GM19397 (cell line): ENCODE measurements around the gene OR5A2.
"Not testable (repeated sequence)": the region's sequence is repeated elsewhere in the genome, so short reads cannot be mapped to it uniquely, and the experiment has no call there.

Experiments
- ATAC-seq: cut with Tn5 transposase; IDR thresholded peaks from one replicate; pipeline ENCODE4 v1.9.1; 2021; ENCODE audit warnings: mild to moderate bottlenecking, moderate library complexity; ENCODE audit not compliant: unreplicated experiment

The OR5A2 gene, protein sequence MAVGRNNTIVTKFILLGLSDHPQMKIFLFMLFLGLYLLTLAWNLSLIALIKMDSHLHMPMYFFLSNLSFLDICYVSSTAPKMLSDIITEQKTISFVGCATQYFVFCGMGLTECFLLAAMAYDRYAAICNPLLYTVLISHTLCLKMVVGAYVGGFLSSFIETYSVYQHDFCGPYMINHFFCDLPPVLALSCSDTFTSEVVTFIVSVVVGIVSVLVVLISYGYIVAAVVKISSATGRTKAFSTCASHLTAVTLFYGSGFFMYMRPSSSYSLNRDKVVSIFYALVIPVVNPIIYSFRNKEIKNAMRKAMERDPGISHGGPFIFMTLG

DNA sequence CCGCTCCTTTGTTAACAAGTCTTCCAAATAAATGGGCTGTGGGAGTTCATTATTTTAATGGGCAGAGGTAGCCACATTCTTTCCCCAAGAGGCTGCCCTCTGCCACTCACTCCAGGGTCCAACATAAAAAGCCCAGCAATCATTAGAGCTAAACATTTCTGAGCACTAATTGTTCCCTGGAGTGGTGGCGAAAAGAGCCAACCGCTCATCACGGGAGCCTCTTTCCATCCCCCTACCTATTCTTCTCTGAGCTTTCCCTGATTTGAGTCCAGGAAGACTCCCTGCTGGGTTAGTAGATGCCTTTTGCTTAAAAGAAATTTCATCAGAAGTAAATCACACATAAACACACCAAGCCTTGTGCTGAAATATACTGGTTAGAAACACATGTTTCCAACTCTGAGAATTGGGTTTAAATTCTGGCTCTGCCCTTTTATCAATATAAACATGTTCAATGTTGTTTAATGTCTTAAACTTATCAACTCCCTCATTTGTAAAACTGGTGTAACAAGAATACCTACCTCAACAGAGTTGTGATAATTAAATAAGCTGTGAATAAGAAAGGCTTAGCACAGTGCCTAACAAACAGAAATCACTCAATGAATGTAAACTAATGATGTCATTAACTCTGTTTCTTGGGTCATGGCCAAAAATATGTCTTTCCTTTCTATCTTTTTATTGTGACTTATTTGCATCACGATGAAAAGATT, at the start of gene OR5A2:
OR5A2 (minus strand) TSS at position 53 of the 707 bp plus-strand sequence. CDS start 3,460 bp downstream, outside the sequence.
- no peak for ATAC-seq

DNA sequence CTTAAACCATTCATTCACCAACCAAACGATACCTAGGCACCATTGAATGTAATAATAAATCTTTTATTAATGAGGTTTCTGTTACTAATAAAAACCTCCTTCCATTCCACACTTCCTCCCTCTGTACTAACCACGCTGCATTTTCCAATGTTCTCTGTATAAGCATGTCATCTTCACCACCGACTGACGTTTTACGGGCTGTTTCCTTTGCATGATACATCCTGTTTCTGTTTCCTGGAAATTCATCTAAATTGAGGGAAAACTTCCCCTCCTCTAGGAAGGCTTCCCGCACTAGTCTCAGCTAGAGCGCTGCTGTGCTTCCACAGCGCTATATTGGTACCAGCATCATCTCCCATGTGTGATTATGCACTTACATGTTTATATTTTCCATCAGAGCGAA, 49.0 kb upstream of the OR5A2 start:
- no peak for ATAC-seq

DNA sequence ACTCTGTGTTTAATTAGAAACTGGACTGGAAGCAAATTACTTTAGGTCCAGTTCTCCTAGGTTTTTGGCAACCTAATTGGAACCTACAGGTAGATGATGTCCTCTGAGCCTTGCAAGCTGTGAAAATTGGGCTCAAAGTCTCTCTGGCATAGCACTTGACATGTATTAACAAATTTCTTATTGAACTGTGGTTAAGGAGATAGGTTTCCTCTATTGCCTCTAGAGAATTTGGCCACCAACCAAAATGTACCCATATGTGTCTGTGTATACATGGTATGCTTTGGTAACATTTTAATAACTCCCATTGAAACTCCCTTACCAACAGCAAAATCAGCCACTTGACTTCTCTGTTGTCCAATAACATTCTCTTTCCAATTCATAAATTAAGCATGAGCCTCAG, 46.8 kb upstream of the OR5A2 start, which contains the start of gene OR4D10:
OR4D10 (plus strand) TSS at position 301 of the 400 bp plus-strand sequence. CDS start 4,115 bp downstream, outside the sequence.
- no peak for ATAC-seq

DNA sequence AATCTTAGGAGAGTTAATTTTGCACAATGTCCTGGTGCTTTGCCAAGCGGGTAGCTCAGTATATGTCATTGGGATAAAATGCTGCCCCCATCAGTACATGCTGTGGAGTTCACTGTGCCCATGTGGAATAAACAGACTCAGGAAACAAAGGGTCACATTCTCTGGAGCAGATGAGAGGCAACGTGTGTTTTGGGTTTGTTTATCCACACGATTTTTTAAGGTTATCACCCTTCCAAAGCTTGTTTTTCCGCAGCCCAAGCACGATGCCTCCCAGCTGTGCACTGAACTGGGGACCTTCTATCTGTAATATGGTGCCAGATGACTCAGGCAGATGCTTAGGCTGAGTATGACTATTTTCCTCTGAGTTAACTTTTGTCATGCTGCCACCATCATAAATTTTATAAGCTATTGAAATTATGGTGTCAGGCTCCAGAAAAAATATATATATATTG, 37.0 kb upstream of the OR5A2 start:
- ATAC-seq: no peak

DNA sequence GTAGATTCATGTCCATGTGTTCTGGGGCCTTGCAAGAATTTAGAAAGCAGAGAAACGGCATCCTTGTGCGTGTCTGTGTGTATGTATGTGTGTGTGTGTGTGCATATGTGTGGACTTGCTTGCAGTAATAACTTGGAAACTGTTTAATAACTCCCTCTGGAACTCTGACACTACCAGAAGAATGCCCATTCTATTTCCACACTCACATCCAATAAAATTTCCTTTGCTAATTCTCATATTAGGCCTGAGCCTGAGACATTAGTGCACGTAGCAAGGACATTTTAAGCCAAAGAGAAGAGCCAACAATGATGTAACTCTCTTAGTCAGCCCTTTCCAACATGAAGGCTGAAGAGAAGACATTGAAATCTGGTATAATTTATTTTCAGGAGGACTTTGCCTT, 33.7 kb upstream of the OR5A2 start:
- no peak for ATAC-seq

DNA sequence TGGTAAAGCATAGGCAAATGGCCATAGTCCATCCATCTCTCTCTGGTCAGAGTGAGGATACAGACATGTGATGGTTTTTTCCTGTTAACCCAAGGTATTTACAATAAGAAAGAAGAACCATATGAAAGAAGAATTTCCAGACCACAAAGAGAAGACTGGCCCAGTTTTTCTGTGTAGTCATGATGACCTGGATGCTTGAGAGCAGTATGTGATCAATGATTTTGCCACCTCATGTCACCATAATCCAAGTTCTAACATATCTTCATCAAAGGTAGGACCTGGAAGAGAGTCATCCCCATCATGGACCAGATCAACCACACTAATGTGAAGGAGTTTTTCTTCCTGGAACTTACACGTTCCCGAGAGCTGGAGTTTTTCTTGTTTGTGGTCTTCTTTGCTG, 30.4 kb upstream of the OR5A2 start, which contains the start of gene OR4D6:
OR4D6 (plus strand) TSS at position 301 of the 400 bp plus-strand sequence; CDS start at position 301, 0 bp downstream.
- no peak for ATAC-seq

DNA sequence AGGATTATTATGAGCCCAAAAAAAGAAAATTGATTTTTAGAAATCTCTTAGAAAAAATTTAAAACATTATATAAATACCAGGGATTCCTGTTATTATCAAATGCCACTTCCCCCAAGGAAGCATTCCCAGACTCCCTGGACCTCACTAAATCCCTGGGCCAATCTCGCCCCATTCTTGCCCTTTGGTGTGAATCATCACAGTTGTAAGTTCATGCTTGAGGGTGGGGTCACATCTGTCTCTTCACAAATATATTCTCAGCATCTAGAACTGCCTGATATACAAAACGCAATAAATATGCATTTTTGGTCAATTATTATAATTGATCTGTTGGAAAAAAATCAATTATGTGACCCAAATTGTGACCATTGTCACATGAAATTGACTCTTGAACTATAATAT, 22.3 kb upstream of the OR5A2 start:
- ATAC-seq: no peak

DNA sequence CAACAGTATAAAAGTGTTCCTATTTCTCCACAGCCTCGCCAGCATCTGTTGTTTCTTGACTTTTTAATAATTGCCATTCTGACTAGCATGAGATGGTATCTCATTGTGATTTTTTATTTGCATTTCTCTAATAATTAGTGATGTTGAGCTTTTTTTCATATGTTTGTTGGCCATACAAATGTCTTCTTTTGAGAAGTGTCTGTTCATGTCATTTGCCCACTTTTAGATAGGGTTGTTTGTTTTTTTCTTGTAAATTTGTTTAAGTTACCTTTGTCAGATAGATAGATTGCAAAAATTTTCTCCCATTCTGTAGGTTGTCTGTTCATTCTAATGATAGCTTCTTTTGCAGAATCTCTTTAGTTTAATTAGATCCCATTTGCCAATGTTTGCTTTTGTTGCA, 19.4 kb upstream of the OR5A2 start:
- ATAC-seq: not testable (repeated sequence)

DNA sequence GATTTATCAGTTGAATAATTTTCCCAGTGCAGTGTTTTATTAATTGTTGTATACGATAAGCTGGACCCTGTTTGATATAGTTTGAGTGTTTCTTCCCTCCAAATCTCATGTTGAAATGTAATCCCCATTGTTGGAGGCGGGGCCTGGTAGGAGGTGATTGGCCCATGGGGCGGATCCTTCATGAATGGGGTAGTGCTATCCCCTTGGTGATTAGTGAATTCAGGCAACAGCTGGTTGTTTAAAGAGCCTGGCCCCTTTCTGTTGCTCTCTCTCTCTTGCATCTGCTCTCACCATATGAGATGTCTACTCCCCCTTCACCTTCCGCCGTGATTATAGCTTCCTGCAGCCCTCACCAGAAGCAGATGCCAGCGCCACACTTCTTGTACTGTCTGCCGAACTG, 11.6 kb upstream of the OR5A2 start:
- ATAC-seq: no peak

DNA sequence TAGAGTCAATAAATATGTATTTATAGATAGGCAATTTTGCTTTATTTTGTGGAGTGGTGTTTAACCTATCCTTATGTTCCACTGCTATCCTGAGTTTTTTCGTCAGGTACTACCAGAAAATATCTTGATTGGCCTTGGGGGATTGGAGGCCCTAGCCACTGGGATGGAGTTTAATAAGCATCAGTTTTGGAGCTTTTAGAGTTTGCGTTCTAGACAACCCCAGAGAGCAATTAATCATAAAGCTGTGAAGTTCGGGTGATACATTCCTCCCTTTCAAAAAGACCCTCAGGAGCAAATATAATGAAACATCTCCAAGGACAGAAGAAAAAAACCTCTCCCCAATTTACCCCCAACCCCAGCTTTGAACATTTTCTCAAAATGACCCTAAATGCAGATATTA, 10.0 kb upstream of the OR5A2 start, which contains the start of gene OR5A1:
OR5A1 (plus strand) TSS at position 301 of the 400 bp plus-strand sequence. CDS start 6,700 bp downstream, outside the sequence.
- ATAC-seq: no peak

DNA sequence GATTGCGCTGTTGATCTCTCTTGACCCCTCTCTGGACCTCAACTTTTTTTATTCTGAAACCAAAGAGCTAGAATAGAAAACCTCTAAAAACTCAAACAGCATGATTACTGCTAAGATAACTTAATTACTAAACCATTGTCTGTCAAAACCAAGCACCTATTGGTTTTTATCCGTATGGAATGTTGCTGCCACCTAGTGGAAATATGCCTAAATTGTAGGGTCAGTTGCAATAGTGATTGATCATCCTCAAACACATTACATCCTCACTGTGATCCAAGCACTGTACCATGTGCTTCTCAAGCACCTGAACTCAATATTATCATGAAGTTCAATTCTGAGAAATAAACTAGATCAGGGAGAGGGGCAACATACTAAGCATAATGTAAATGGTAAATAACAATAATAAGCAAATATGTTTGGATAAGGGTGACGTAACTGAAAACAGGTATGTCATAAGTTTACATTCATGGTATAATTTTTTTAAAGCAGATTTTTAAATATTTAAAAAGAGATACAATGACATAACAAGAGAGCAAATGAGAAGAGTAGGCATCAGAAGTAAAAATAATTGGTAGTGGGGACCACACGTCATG, 3.8 kb upstream of the OR5A2 start:
- peak; percentile 76 for ATAC-seq

DNA sequence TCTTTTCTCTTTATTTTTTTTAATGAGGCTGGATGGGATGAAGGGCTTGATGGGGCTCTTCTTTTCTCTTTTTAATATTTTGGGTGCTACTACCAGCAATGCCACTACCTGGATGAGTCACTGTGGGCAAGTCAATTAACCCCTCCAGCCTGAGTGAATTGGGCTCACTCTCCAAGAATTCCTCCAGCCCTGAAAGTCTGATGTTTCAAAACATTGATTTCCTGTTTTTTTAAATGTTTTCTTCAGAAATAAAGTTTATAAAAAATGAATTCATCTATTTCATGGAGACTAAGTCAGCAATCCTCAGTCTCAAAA, 812 bp upstream of the OR5A2 start:
- no peak for ATAC-seq

DNA sequence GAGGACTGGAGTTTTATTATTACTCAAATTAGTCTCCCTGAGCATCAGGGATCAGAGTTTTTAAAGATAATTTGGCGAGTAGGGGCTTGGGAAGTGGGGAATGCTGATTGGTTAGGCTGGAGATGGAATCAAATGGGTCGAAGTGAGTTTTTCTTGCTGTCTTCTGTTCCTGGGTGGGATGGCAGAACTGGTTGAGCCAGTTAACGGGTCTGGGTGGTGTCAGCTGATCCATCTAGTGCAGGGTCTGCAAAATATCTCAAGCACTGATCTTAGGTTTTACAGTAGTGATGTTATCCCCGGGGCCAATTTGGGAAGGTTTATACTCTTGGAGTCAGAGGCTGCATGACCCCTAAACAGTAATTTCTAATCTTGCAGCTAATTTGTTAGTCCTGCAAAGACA, 1.1 kb downstream of the OR5A2 start:
- no peak for ATAC-seq

DNA sequence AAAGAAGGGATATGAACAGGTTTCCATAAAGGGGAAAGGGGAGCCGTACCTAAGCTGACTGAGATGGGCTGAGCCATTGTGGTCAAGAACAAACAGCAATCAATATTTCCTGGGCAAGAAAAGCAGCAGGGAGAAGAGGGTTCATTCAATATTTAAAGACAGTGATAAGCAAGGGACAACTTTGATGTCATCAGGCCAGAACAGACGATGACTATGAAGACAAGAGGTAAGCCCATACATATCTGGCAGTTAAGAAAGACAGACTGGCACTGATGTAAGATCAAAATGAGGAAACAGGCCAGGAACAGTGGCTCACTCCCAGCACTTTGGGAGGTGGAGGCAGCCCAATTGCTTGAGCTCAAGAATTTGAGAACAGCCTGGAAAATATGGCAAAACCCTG, 2.4 kb downstream of the OR5A2 start:
- ATAC-seq: no peak

DNA sequence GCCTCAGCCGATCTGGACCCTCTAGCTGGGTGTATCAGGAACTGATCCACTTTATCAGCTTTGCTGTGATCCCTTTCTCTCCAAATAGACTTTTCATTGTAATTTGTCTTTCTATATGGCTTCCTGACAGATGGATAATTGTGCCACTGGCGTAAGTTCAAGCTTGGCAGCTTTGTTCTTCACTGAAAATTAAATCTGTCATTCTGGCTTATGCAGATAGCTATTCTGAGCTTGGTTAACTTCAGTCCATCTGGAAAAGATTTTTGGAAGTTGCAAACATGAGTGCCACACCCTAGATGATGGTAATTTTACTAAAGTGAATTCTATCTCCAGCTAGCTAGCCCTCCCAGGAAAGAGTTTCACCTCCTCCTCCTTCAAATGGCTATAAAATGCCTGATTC, 8.1 kb downstream of the OR5A2 start:
- no peak for ATAC-seq

DNA sequence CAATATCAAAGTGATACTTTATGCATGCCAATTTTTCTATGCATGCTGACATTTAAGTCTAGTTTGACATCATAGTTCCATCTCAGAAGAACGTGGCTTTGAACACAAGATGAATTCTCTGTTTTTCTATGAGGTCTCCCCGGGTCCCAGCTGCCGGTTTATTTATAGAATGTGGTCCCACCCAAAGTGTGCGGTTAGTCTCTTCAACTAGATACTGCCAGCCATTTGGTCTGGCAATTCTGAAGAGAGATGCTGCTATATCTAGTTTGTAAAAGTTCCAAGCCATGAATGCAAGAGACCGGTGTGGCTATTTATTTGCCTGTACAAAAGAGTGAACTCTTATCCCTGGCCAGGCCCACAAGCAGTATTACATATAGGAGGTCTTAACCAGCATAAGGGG, 9.2 kb downstream of the OR5A2 start:
- ATAC-seq: no peak

DNA sequence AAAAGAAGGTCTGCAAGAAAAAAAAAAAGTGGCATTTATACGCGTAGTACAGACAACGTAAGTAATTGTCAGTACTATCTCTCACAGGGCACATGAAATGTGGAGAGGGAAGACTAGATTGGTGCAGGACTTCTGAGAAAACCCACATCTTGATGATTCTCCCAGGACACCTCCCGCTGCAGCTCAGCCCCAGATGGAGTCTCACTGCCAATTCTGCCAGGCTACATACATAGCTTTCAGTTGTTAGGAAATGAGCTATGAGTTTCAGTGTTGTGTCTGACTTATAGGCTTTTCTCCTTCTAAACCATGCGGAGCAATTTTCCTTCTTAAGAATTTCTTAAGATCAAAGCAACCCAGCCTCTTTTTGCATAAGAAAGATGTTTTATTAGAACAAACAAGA, 9.6 kb downstream of the OR5A2 start:
- no peak for ATAC-seq

DNA sequence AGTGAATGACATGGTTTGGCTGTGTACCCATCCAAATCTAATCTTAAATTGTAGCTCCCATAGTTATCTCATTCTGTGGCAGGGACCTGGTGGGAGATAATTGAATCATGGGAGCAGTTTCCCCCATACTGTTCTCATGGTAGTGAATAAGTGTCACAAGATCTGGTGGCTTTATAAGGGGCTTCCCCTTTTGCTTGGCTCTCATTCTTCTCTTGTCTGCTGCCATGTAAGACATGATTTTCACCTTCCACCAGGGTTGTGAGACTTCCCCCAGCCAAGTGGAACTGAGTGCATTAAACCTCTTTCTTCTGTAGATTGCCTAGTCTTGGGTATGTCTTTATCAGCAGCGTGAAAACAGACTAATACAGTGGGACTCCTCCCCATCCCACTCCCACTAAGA, 11.1 kb downstream of the OR5A2 start:
- no peak for ATAC-seq

DNA sequence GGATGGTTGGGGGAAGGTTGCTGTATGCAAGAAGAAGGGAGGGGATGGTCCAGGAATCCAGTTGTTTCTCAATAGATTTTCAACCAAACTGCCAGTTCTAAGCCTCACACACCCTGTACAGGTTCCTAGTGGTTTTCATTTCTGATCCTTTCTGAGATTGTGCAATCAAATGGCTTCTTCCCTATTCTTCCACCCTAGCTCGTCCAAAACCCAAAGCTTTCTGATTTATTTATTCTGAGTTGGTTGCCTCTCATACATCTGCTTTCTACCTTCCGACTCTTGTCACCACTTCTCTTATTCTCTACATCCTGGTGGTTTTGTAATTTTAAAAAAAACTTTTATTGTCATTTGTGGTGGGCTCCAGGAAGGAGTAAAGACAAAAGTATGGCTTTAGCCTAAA, 12.6 kb downstream of the OR5A2 start:
- ATAC-seq: no peak

DNA sequence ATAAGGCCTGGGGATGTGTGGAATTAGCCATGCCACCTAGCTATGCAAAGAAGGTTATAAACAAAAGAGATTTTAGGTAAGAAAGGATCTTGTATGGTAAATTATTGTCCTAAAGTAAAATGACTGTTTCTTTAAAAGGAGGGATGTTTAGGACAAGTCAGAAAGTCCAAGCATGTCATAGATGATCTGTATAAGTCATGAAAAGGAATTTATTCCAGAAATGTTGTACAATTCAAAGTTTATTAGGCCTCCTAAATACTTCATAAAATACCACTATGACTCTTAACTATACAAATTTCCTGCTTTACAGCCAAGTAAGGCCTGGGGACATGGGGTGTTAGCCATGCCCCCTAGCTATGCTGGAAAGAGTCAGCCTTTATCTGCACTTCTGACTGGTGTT, 22.7 kb downstream of the OR5A2 start:
- no peak for ATAC-seq

DNA sequence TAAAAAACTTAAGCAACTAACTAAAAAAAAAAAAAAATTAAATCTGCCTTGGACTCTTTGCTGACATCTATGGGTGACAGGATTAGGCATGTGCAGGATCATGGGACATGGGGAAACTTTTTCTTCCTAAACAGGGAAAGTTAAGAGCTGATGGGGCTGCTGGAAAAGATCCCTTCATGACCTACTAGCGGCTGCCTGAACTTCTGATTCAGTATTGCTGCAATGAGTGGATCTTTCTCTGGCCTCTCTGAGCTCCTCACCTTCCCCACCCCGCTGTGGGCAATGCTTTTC, 25.0 kb downstream of the OR5A2 start:
- no peak for ATAC-seq
